Activated CD8-positive, alpha-beta T cell treated with anti-CD3 and anti-CD28 coated beads for 36 hours (primary cell): ENCODE data around the gene LUZP1. TPM values are rescaled to one million over a fixed set of nuclear protein-coding genes. Genes with fewer than 3 reads are reported as not detected.
"Not testable (repeated sequence)": the region's sequence is repeated elsewhere in the genome, so short reads cannot be mapped to it uniquely, and the experiment has no call there.

Experiments
- ATAC-seq: fragments of 200-7000 bp; cut with Tn5 transposase; one replicate; pipeline ENCODE4 v1.10.0; 2021; ENCODE audit warnings: mild to moderate bottlenecking, moderate library complexity
- CTCF ChIA-PET: fragments of 350-600 bp; sonication (Branson Sonifier 250); formaldehyde crosslinking; loops from one replicate; lab custom pipeline; 2021; ENCODE audit warnings: antibody characterized with exemption; lab: Charles Lee
- POLR2A ChIA-PET: fragments of 350-600 bp; sonication (Branson Sonifier 250); formaldehyde crosslinking; loops from one replicate; lab custom pipeline; 2021; ENCODE audit warnings: antibody characterized with exemption; lab: Charles Lee
- DNase-seq: peaks from one replicate; pipeline ENCODE4 v3.0.0-alpha.2; 2020
- H3K27ac Mint-ChIP-seq: one replicate; pipeline ENCODE4 v1.8.0; 2021; ENCODE audit warnings: mild to moderate bottlenecking, mixed read lengths
- H3K27me3 Mint-ChIP-seq: one replicate; pipeline ENCODE4 v1.8.0; 2021; ENCODE audit warnings: mixed read lengths
- H3K36me3 Mint-ChIP-seq: one replicate; pipeline ENCODE4 v1.8.0; 2021; ENCODE audit warnings: low read depth, mixed read lengths
- H3K4me1 Mint-ChIP-seq: one replicate; pipeline ENCODE4 v1.8.0; 2021; ENCODE audit warnings: low read depth, mixed read lengths
- H3K4me3 Mint-ChIP-seq: one replicate; pipeline ENCODE4 v1.8.0; 2021; ENCODE audit warnings: mild to moderate bottlenecking, moderate library complexity, mixed read lengths
- H3K9me3 Mint-ChIP-seq: one replicate; pipeline ENCODE4 v1.8.0; 2021; ENCODE audit warnings: mixed read lengths
- intact Hi-C: fragments of 100-400 bp; cut with micrococcal nuclease; formaldehyde crosslinking; loops from one replicate; pipeline ENCODE4 v1.10.0; 2022
- total RNA-seq, 2 experiments: library from RNA; stranded (reverse); gene quantifications; one replicate each; pipeline ENCODE4 v1.2.3, GENCODE V29; 2021
- TF ChIP-seq, protein P1 (sequence below): fragments of 200-600 bp; IDR thresholded peaks from one replicate; pipeline ENCODE4 v1.8.0; 2022; ENCODE audit warnings: antibody characterized with exemption, mild to moderate bottlenecking

LUZP1 gene
- total RNA-seq, 2 experiments from 2014 or later = 14.9 to 16.0 TPM

DNA sequence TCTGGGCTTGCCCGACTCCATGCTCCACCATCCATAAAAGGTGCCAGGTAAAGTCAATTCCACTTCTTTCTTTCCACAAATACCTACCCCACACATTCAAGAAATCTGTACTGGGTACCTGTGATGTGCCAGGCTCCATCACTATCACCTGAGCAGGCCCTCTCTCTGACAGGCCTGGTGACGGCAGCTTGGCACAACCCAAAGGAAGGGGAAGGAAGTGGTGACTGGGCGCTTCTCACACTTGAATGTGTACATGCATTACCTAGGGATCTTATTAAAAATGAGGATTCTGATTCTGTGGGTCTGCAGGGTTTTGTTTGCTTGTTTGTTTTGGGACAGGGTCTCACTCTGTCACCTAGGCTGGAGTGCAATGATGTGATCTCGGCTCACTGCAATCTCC, 41.1 kb upstream of the LUZP1 start:
- POLR2A ChIA-PET = no interaction called here
- Mint-ChIP-seq H3K4me1 (no peaks in the 10 kb centered on the region), H3K9me3 (no peaks in the 10 kb centered on the region), H3K27me3 (peaks cover 23% of the 10 kb centered on the region), H3K36me3 (no peaks in the 10 kb centered on the region), H3K4me3 (no peak overlapping the region), H3K27ac (no peak overlapping the region)
- CTCF ChIA-PET = no interaction called here
- DNase-seq = no peak
- intact Hi-C loops = no loop called here
- TF ChIP-seq, protein P1, sequence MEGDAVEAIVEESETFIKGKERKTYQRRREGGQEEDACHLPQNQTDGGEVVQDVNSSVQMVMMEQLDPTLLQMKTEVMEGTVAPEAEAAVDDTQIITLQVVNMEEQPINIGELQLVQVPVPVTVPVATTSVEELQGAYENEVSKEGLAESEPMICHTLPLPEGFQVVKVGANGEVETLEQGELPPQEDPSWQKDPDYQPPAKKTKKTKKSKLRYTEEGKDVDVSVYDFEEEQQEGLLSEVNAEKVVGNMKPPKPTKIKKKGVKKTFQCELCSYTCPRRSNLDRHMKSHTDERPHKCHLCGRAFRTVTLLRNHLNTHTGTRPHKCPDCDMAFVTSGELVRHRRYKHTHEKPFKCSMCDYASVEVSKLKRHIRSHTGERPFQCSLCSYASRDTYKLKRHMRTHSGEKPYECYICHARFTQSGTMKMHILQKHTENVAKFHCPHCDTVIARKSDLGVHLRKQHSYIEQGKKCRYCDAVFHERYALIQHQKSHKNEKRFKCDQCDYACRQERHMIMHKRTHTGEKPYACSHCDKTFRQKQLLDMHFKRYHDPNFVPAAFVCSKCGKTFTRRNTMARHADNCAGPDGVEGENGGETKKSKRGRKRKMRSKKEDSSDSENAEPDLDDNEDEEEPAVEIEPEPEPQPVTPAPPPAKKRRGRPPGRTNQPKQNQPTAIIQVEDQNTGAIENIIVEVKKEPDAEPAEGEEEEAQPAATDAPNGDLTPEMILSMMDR = no peak
- ATAC-seq = no peak

DNA sequence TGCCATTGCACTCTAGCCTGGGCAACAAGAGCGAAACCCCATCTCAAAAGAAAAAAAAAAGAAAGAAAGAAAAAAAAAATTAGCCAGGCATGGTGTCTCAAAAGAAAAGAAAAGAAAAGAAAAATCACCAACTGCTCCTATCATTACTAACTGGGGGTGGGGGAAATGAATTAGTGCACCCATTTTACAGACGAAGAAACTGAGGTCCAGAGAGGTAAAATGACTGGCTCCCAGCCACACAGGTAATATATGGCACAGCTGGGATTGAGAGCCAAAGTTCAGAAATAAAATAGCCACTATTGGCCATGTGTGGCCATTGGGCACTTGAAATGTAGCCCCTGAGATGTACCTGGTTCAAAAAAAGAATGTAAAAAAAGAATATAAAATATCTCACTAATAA, 39.9 kb upstream of the LUZP1 start:
- peaks cover 17% of the 10 kb centered on the region for H3K27me3 Mint-ChIP-seq
- no peak overlapping the region for H3K4me3 Mint-ChIP-seq
- intact Hi-C loops = no loop called here
- DNase-seq (no peak), ATAC-seq (no peak)
- H3K4me1 Mint-ChIP-seq = no peaks in the 10 kb centered on the region
- no peaks in the 10 kb centered on the region for H3K36me3 Mint-ChIP-seq
- TF ChIP-seq, protein P1 = no peak
- ChIA-PET CTCF (interaction anchor here (0.9 kb wide), 1 partner anchor 11 kb away, joined by 3 read pairs; no protein-coding TSS in a partner anchor), POLR2A (no interaction called here)
- H3K9me3 Mint-ChIP-seq = no peaks in the 10 kb centered on the region
- H3K27ac Mint-ChIP-seq = no peak overlapping the region

DNA sequence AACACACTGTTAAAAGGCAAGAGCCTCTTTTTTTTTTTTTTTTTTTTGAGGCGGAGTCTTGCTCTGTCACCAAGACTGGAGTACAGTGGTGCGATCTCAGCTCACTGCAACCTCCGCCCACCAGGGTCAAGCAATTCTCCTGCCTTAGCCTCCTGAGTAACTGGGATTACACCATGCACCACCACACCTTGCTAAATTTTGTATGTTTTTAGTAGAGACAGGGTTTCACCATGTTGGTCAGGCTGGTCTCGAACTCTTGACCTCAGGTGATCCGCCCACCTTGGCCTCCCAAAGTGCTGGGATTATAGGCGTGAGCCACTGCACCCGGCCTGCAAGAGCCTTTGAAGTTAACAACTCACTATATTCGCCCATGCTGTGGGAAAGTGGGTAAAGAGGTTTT, 39.1 kb upstream of the LUZP1 start:
- H3K4me3 Mint-ChIP-seq, ATAC-seq, H3K4me1 Mint-ChIP-seq, POLR2A ChIA-PET, DNase-seq, CTCF ChIA-PET, H3K36me3 Mint-ChIP-seq, intact Hi-C loops, H3K9me3 Mint-ChIP-seq, H3K27ac Mint-ChIP-seq: not testable (repeated sequence)
- H3K27me3 Mint-ChIP-seq = peaks cover 13% of the 10 kb centered on the region

DNA sequence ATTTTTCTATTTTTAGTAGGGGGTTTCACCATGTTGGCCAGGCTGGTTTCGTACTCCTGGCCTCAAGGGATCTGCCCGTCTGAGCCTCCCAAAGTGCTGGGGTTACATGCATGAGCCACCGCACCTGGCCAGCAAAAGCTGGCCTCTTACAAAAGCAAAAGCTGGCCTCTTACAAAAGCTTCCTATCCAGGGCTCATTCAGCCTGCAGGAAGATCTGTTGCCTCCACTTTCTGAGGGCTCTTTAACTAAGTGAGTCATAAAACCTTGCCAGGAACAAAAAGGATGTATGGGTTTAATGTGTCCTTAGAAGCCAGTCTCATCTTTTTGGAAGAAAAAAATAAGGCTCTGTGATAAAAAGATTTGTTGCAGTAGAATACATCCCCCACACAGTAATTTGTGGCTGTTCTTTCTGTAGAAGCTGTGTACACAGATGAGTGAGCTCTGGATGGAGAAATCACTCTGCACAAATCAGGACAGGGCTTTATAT, 33.6 kb upstream of the LUZP1 start:
- Mint-ChIP-seq H3K4me1 (no peaks in the 10 kb centered on the region), H3K36me3 (no peaks in the 10 kb centered on the region), H3K27me3 (peaks cover 3% of the 10 kb centered on the region), H3K4me3 (no peak overlapping the region), H3K9me3 (no peaks in the 10 kb centered on the region), H3K27ac (no peak overlapping the region)
- DNase-seq (no peak), ATAC-seq (no peak)
- ChIA-PET CTCF (interaction anchor here (3.5 kb wide), 1 partner anchor 18 kb away, joined by 14 read pairs; no protein-coding TSS in a partner anchor), POLR2A (interaction anchor here (1.3 kb wide), 1 partner anchor 138 kb away, joined by 3 read pairs; no protein-coding TSS in a partner anchor)
- TF ChIP-seq, protein P1 = no peak
- intact Hi-C loops = no loop called here

DNA sequence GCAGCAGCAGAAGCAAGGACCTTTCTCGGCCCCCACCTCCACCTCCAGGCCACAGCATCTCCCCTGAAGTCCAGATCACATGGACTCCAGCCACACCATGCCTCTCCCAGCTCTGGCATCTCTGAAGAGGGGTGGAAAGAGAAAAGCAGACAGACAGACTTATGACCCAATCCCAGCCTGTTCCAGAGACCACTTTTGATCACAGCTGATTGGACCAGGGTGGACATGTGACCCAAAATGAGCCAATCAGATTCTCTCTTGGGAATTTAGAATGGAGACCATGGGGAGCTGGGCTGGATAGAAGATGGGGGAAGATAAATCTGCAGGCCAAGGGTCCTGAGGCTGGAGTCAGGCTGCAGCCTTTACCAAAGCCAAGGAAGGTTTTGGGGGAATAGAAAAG, 32.2 kb upstream of the LUZP1 start:
- ATAC-seq (no peak), DNase-seq (no peak)
- TF ChIP-seq, protein P1 = no peak
- Mint-ChIP-seq H3K9me3 (no peaks in the 10 kb centered on the region), H3K27ac (no peak overlapping the region), H3K36me3 (no peaks in the 10 kb centered on the region), H3K4me1 (no peaks in the 10 kb centered on the region), H3K4me3 (no peak overlapping the region), H3K27me3 (peaks cover 3% of the 10 kb centered on the region)
- intact Hi-C loops = no loop called here
- ChIA-PET CTCF (interaction anchor here (3.5 kb wide), 1 partner anchor 16 kb away, joined by 14 read pairs; no protein-coding TSS in a partner anchor), POLR2A (no interaction called here)
